ENCODE measurements around the gene KRT38. TPM values are rescaled to one million over a fixed set of nuclear protein-coding genes. Genes with fewer than 3 reads are reported as not detected.

KRT38 gene
- total RNA-seq, 1 donor from 2014 or later: not detected

GRCh38 chr17:41420134-41420533, 20.6 kb downstream of the KRT38 start:
- no peak overlapping the region for H3K27ac ChIP-seq
- H2AFZ ChIP-seq (replicated peaks): no peak overlapping the region
- Mint-ChIP-seq H3K4me1 (no peaks in the 10 kb centered on the region), H3K27me3 (ENCODE audit: insufficient read depth, low read depth) (peaks cover 4% of the 10 kb centered on the region), H3K9me3 (no peaks in the 10 kb centered on the region), H3K4me3 (no peak overlapping the region), H3K27ac (no peak overlapping the region), H3K36me3 (no peaks in the 10 kb centered on the region)
- H3K9ac ChIP-seq: no peak overlapping the region
- H3K4me2 ChIP-seq: no peak overlapping the region
- H3K4me3 ChIP-seq: no peak overlapping the region
- no peaks in the 10 kb centered on the region for H3K36me3 ChIP-seq
- no peaks in the 10 kb centered on the region for H3K27me3 ChIP-seq
- H4K20me1 ChIP-seq (ENCODE audit: low read depth): no peaks in the 10 kb centered on the region
- H3K79me2 ChIP-seq (ENCODE audit: low read depth): no peaks in the 10 kb centered on the region
- H3F3A ChIP-seq (ENCODE audit: low read depth): no peaks in the 10 kb centered on the region
- H3K4me1 ChIP-seq: no peaks in the 10 kb centered on the region
- DNase-seq (ENCODE audit: low spot score): no peak
- H3K9me3 ChIP-seq (ENCODE audit: low read depth): no peaks in the 10 kb centered on the region
- TF ChIP-seq EZH2 (IDR thresholded peaks at IDR 0.05) (no peak), EZH2phosphoT487 (IDR thresholded peaks at IDR 0.05) (no peak), CTCF (IDR thresholded peaks at IDR 0.05) (no peak)

GRCh38 chr17:41419716-41420115, 21.1 kb downstream of the KRT38 start:
- H3K27ac ChIP-seq: no peak overlapping the region
- H3K79me2 ChIP-seq (ENCODE audit: low read depth): no peaks in the 10 kb centered on the region
- no peak overlapping the region for H3K4me2 ChIP-seq
- no peak overlapping the region for H2AFZ ChIP-seq (replicated peaks)
- TF ChIP-seq EZH2phosphoT487 (IDR thresholded peaks at IDR 0.05) (no peak), EZH2 (IDR thresholded peaks at IDR 0.05) (no peak)
- H3K9ac ChIP-seq: no peak overlapping the region
- Mint-ChIP-seq H3K4me3 (no peak overlapping the region), H3K36me3 (no peaks in the 10 kb centered on the region), H3K27me3 (ENCODE audit: insufficient read depth, low read depth) (peaks cover 4% of the 10 kb centered on the region), H3K4me1 (no peaks in the 10 kb centered on the region), H3K27ac (no peak overlapping the region), H3K9me3 (no peaks in the 10 kb centered on the region)
- no peaks in the 10 kb centered on the region for H3K4me1 ChIP-seq
- no peak overlapping the region for H3K4me3 ChIP-seq
- no peak for DNase-seq (ENCODE audit: low spot score)
- no peaks in the 10 kb centered on the region for H3K27me3 ChIP-seq
- no peaks in the 10 kb centered on the region for H3K36me3 ChIP-seq
- no peaks in the 10 kb centered on the region for H4K20me1 ChIP-seq (ENCODE audit: low read depth)
- H3K9me3 ChIP-seq (ENCODE audit: low read depth): no peaks in the 10 kb centered on the region
- no peaks in the 10 kb centered on the region for H3F3A ChIP-seq (ENCODE audit: low read depth)

- Histone ChIP-seq H3K4me3 (no peak overlapping the region), H3K27ac (no peak overlapping the region), H3K9ac (no peak overlapping the region), H3K36me3 (no peaks in the 10 kb centered on the region), H3K27me3 (no peaks in the 10 kb centered on the region), H3F3A (ENCODE audit: low read depth) (no peaks in the 10 kb centered on the region), H3K4me1 (no peaks in the 10 kb centered on the region), H3K4me2 (no peak overlapping the region), H4K20me1 (ENCODE audit: low read depth) (no peaks in the 10 kb centered on the region), H2AFZ (replicated peaks) (no peak overlapping the region), H3K79me2 (ENCODE audit: low read depth) (no peaks in the 10 kb centered on the region), H3K9me3 (ENCODE audit: low read depth) (no peaks in the 10 kb centered on the region)
- DNase-seq (ENCODE audit: low spot score): no peak
- H3K36me3 Mint-ChIP-seq: no peaks in the 10 kb centered on the region
- H3K4me3 Mint-ChIP-seq: no peak overlapping the region
- no peaks in the 10 kb centered on the region for H3K4me1 Mint-ChIP-seq
- H3K27me3 Mint-ChIP-seq (ENCODE audit: insufficient read depth, low read depth): peaks cover 2% of the 10 kb centered on the region
- TF ChIP-seq EZH2 (IDR thresholded peaks at IDR 0.05) (no peak), CTCF (IDR thresholded peaks at IDR 0.05) (no peak), EZH2phosphoT487 (IDR thresholded peaks at IDR 0.05) (no peak)
- no peak overlapping the region for H3K27ac Mint-ChIP-seq
- no peaks in the 10 kb centered on the region for H3K9me3 Mint-ChIP-seq
Measured at GRCh38 chr17:41418116-41418860, 22.5 kb downstream of the KRT38 start.

GRCh38 chr17:41417576-41418015, 23.2 kb downstream of the KRT38 start:
- no peaks in the 10 kb centered on the region for H3F3A ChIP-seq (ENCODE audit: low read depth)
- peak; percentile 55 for TF ChIP-seq CTCF (IDR thresholded peaks at IDR 0.05)
- TF ChIP-seq EZH2phosphoT487 (IDR thresholded peaks at IDR 0.05): no peak
- no peaks in the 10 kb centered on the region for H3K79me2 ChIP-seq (ENCODE audit: low read depth)
- H3K27ac ChIP-seq: no peak overlapping the region
- H3K27me3 ChIP-seq: no peaks in the 10 kb centered on the region
- no peaks in the 10 kb centered on the region for H3K4me1 ChIP-seq
- Mint-ChIP-seq H3K4me3 (no peak overlapping the region), H3K36me3 (no peaks in the 10 kb centered on the region), H3K27me3 (ENCODE audit: insufficient read depth, low read depth) (no peaks in the 10 kb centered on the region), H3K27ac (no peak overlapping the region), H3K4me1 (no peaks in the 10 kb centered on the region), H3K9me3 (no peaks in the 10 kb centered on the region)
- no peaks in the 10 kb centered on the region for H3K36me3 ChIP-seq
- H3K9me3 ChIP-seq (ENCODE audit: low read depth): no peaks in the 10 kb centered on the region
- no peak overlapping the region for H3K4me3 ChIP-seq
- no peak overlapping the region for H2AFZ ChIP-seq (replicated peaks)
- peak; percentile 35 for DNase-seq (ENCODE audit: low spot score)
- H3K4me2 ChIP-seq: no peak overlapping the region
- no peak overlapping the region for H3K9ac ChIP-seq
- no peaks in the 10 kb centered on the region for H4K20me1 ChIP-seq (ENCODE audit: low read depth)

Measured in neural progenitor cell (in vitro differentiated cells).